ENCODE measurements around the gene MLF2. TPM values are rescaled to one million over a fixed set of nuclear protein-coding genes. Genes with fewer than 3 reads are reported as not detected.

MLF2 gene
- total and polyA plus RNA-seq, 9 of the 15 experiments (the other 6 are each of a cell fraction or from before 2014, with no cell fraction given) = 11.4 to 190 (median 139) TPM

DNA sequence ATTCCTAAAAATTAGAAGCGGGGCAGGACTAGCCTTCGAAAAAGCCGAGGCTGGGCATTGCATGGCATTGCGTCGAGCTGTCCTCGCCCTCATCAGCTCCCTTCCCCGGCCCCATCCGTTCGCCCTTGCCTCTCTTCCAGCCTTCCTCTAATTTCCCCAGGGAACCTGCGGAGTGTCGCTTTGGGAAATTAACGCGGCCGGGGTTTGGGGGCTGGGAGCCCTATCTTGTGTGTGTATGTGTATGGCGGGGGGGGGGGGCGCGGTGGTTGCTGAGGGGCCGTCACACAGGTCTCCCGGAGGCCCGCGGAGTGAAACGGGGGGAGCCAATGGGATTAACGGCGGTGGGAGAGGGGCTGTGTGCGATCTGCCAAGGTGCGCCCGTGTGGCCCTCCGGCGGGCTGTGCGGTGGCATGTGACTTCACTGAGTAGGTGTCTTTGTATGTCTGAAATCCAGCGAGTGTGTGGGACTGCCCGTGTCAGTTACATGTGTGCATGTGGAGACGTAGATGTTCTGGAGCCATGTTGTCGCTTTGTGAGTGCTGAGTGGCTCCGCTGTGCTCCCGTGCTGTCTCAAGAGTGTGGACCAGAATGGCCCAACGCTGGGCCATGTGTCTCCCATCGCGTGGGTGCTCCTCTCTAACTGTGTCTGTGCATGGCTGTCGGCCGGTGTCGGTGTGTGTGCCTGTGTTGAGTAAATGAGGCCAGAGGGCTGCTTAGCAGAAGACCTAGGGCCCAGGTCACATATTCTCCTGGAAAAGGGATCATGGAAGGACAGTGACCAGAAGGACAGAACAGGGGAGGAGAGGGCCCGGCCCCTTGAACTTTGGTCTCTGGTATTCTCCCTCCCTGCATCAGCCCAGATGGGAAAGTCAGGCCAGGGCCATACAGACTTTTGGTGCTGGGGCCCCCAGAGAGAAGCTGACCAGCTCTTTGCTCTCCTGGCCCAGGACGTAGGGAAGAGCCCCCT lies 14.7 kb upstream of the MLF2 start:
- Histone ChIP-seq H3K9me3 (replicated peaks; ENCODE audit: control insufficient read depth, insufficient read depth, low read depth, low read length) (no peaks in the 10 kb centered on the region), H3K4me2 (ENCODE audit: insufficient read depth, low read length) (peak overlapping the region; percentile 98), H3K36me3 (ENCODE audit: control insufficient read depth, insufficient read depth, low read length) (peaks cover 32% of the 10 kb centered on the region; the same call in 2 of the 3 replicates), H3K27me3 (ENCODE audit: control insufficient read depth in 2 of 2, insufficient read depth in 2 of 2, low read length in 2 of 2) (no peaks in the 10 kb centered on the region; a peak in 1 of 5 replicates), H3K9ac (ENCODE audit: insufficient read depth in 1 of 2, low read depth in 2 of 2, low read length in 2 of 2) (peak overlapping the region; percentile 91 to 94), H3K27ac (ENCODE audit: extremely low read depth, low read depth, low read length) (peak overlapping the region; percentile 89), H4K20me1 (replicated peaks; ENCODE audit: control insufficient read depth, insufficient read depth, low read length) (no peaks in the 10 kb centered on the region), H2AFZ (ENCODE audit: low read depth, low read length) (peak overlapping the region; percentile 68), H3K4me3 (peak overlapping the region; percentile 80), H3K79me2 (ENCODE audit: control insufficient read depth, insufficient read depth, low read length) (peaks cover 27% of the 10 kb centered on the region), H3K9me1 (ENCODE audit: control insufficient read depth, insufficient read depth, low read length) (no peaks in the 10 kb centered on the region), H3K4me1 (replicated peaks in 1 of 2; ENCODE audit: control insufficient read depth in 2 of 2, insufficient read depth in 2 of 2, low read length in 2 of 2) (peaks cover 29 to 40% of the 10 kb centered on the region in 2 experiments; a peak in 4 of 5 replicates)
- intact Hi-C loops (cut with micrococcal nuclease) (loop anchor here (1.0 kb wide), 1 partner anchor 14 kb away; the partner anchor contains the start of gene MLF2), in situ Hi-C loops (cut with MboI) (no loop called here)
- CTCF ChIA-PET (ENCODE audit: low intra/inter-chr PET ratio) = interaction anchor here (0.6 to 0.7 kb wide), 3 partner anchors 12 to 65 kb away, joined by 3 to 5 read pairs (median 3); no protein-coding TSS in a partner anchor
- WGBS (ENCODE audit: insufficient coverage, low coverage, missing lambda C conversion rate) = 2% methylated on average over 26 of the region's 44 CpGs
- ATAC-seq (peak; percentile 2; the same call in 2 of the 3 replicates), FAIRE-seq (peak; percentile 65), DNase-seq (ENCODE audit: extremely low read depth in 1 of 4, low spot score in 3 of 4) (peak in 3 of 4 experiments; percentile 39 to 44 (median 43))
- POLR2A ChIA-PET = interaction anchor here (0.7 to 3.2 kb wide), 9 partner anchors 10 to 200 kb away, joined by 3 to 17 read pairs (median 4); partner anchors contain the start of genes COPS7A, MLF2, NOP2 and RNU7-1
- no TSS peak for BruUV-seq (replicated peaks)
- TF ChIP-seq SETDB1 (IDR thresholded peaks at IDR 0.05; ENCODE audit: low read length) (no peak), HSF4 (CRISPR knock-in tag; IDR thresholded peaks at IDR 0.05; ENCODE audit: borderline replicate concordance) (no peak), SREBF1 (IDR thresholded peaks at IDR 0.05; ENCODE audit: borderline replicate concordance, low read depth, low read length) (no peak), EGR1 (conservative IDR thresholded peaks at IDR 0.05) (peak; percentile 21; the same call in 1 of the 2 replicates), MLX (CRISPR knock-in tag; conservative IDR thresholded peaks at IDR 0.05) (no peak), THAP7 (CRISPR knock-in tag; IDR thresholded peaks at IDR 0.05) (no peak), MEIS2 (IDR thresholded peaks at IDR 0.05; ENCODE audit: partially characterized antibody) (no peak), MYC (IDR thresholded peaks at IDR 0.05; ENCODE audit: low read depth, low read length) (peak; percentile 19; the same call in 1 of the 2 replicates), MYC (CRISPR knock-in tag; IDR thresholded peaks at IDR 0.05; ENCODE audit: borderline replicate concordance, low read depth) (no peak), ETV5 (CRISPR knock-in tag; IDR thresholded peaks at IDR 0.05; ENCODE audit: low read depth) (0 out of 2 replicates have a peak, but pooled peaks have one; percentile 25), KLF1 (tag; IDR thresholded peaks at IDR 0.05) (no peak), ELF4 (CRISPR knock-in tag; IDR thresholded peaks at IDR 0.05) (no peak), KLF6 (CRISPR knock-in tag; IDR thresholded peaks at IDR 0.05; ENCODE audit: borderline replicate concordance) (no peak), POU5F1 (IDR thresholded peaks at IDR 0.05; ENCODE audit: borderline replicate concordance, low read depth, low read length, partially characterized antibody) (no peak), MNT (conservative IDR thresholded peaks at IDR 0.05) (0 out of 4 replicates have a peak, but pooled peaks have one; percentile 27 to 39)
- TF ChIP-seq, protein P1, sequence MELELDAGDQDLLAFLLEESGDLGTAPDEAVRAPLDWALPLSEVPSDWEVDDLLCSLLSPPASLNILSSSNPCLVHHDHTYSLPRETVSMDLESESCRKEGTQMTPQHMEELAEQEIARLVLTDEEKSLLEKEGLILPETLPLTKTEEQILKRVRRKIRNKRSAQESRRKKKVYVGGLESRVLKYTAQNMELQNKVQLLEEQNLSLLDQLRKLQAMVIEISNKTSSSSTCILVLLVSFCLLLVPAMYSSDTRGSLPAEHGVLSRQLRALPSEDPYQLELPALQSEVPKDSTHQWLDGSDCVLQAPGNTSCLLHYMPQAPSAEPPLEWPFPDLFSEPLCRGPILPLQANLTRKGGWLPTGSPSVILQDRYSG (tag; conservative IDR thresholded peaks at IDR 0.05; ENCODE audit: low read depth) = no peak

Data from K562 (cell line).